WTC11 (cell line): ENCODE results near the gene CTPS2. TPM values are rescaled to one million over a fixed set of nuclear protein-coding genes. Genes with fewer than 3 reads are reported as not detected.
"Not testable (repeated sequence)": the region's sequence is repeated elsewhere in the genome, so short reads cannot be mapped to it uniquely, and the experiment has no call there.

Experiments used
- ATAC-seq: fragments of 200-7000 bp; cut with Tn5 transposase; 2 replicates; pipeline ENCODE4 v1.10.0; 2021; ENCODE audit warnings: mild to moderate bottlenecking, moderate library complexity
- CTCF ChIA-PET: fragments of 300-600 bp; sonication (Branson Sonifier 250); formaldehyde crosslinking; loops from one replicate; lab custom pipeline; 2021; ENCODE audit warnings: antibody characterized with exemption; lab: Charles Lee
- POLR2A ChIA-PET: fragments of 350-600 bp; sonication (Branson Sonifier 250); formaldehyde crosslinking; loops from one replicate; lab custom pipeline; 2021; ENCODE audit warnings: antibody characterized with exemption; lab: Charles Lee
- DNase-seq: peaks from one replicate; pipeline ENCODE4 v3.0.0; 2021; ENCODE audit warnings: low spot score
- H3K27ac Mint-ChIP-seq: 2 replicates; pipeline ENCODE4 v1.8.0; 2021; ENCODE audit warnings: mixed read lengths
- H3K27me3 Mint-ChIP-seq: 2 replicates; pipeline ENCODE4 v1.8.0; 2021; ENCODE audit warnings: low read depth, mild to moderate bottlenecking, moderate library complexity, mixed read lengths
- H3K36me3 Mint-ChIP-seq: 2 replicates; pipeline ENCODE4 v1.8.0; 2021; ENCODE audit warnings: mixed read lengths
- H3K4me1 Mint-ChIP-seq: 2 replicates; pipeline ENCODE4 v1.8.0; 2022; ENCODE audit warnings: mixed read lengths
- H3K4me3 Mint-ChIP-seq: 2 replicates; pipeline ENCODE4 v1.8.0; 2021; ENCODE audit warnings: mild to moderate bottlenecking, moderate library complexity, mixed read lengths
- H3K9me3 Mint-ChIP-seq: 2 replicates; pipeline ENCODE4 v1.8.0; 2021; ENCODE audit warnings: mixed read lengths
- CBFB ChIP-seq: sonication (generic); formaldehyde crosslinking; IDR thresholded peaks from 2 replicates; pipeline ENCODE4 v1.8.1; 2022; ENCODE audit warnings: mild to moderate bottlenecking, low read depth, missing genetic modification reagents
- ETV6 ChIP-seq: sonication (generic); formaldehyde crosslinking; IDR thresholded peaks from 2 replicates; pipeline ENCODE4 v1.8.1; 2022; ENCODE audit warnings: mild to moderate bottlenecking, missing genetic modification reagents
- FOXJ3 ChIP-seq: sonication (generic); formaldehyde crosslinking; IDR thresholded peaks from 2 replicates; pipeline ENCODE4 v1.9.0; 2021; ENCODE audit warnings: missing genetic modification reagents, mild to moderate bottlenecking, borderline replicate concordance
- HMGA2 ChIP-seq: fragments of 250-450 bp; sonication (Bioruptor Pico); IDR thresholded peaks from 2 replicates; pipeline ENCODE4 v1.4.0; 2021; ENCODE audit warnings: mild to moderate bottlenecking, moderate library complexity
- MXD4 ChIP-seq: fragments of 250-450 bp; sonication (Bioruptor Pico); IDR thresholded peaks from 2 replicates; pipeline ENCODE4 v1.8.0; 2021; ENCODE audit warnings: mild to moderate bottlenecking, moderate library complexity, borderline replicate concordance
- NFE2L1 ChIP-seq: sonication (generic); formaldehyde crosslinking; IDR thresholded peaks from 2 replicates; pipeline ENCODE4 v1.8.1; 2023; ENCODE audit warnings: missing genetic modification reagents
- NR1H2 ChIP-seq: sonication (generic); formaldehyde crosslinking; IDR thresholded peaks from 2 replicates; pipeline ENCODE4 v1.9.0; 2021; ENCODE audit warnings: mild to moderate bottlenecking, moderate library complexity, missing genetic modification reagents
- OVOL2 ChIP-seq: fragments of 250-450 bp; sonication (Bioruptor Pico); IDR thresholded peaks from 2 replicates; pipeline ENCODE4 v1.9.0; 2021; ENCODE audit warnings: mild to moderate bottlenecking, borderline replicate concordance
- RORB ChIP-seq: fragments of 250-450 bp; sonication (Bioruptor Pico); IDR thresholded peaks from 2 replicates; pipeline ENCODE4 v1.9.0; 2021; ENCODE audit warnings: mild to moderate bottlenecking
- SMAD3 ChIP-seq: sonication (generic); formaldehyde crosslinking; IDR thresholded peaks from 2 replicates; pipeline ENCODE4 v1.8.0; 2022; ENCODE audit warnings: missing genetic modification reagents, mild to moderate bottlenecking, borderline replicate concordance
- ZNF232 ChIP-seq: sonication (generic); formaldehyde crosslinking; IDR thresholded peaks from 2 replicates; pipeline ENCODE4 v1.8.0; 2022; ENCODE audit warnings: mild to moderate bottlenecking, missing genetic modification reagents
- total RNA-seq: library from RNA; stranded (reverse); gene quantifications from 3 replicates; pipeline ENCODE4 v1.2.3, GENCODE V29; 2021
- TF ChIP-seq, protein P1 (sequence below): sonication (generic); formaldehyde crosslinking; IDR thresholded peaks from 2 replicates; pipeline ENCODE4 v1.8.1; 2022; ENCODE audit warnings: mild to moderate bottlenecking, missing genetic modification reagents, moderate library complexity, borderline replicate concordance
- TF ChIP-seq, protein P2 (sequence below): sonication (generic); formaldehyde crosslinking; IDR thresholded peaks from 2 replicates; pipeline ENCODE4 v1.8.0; 2022; ENCODE audit warnings: missing genetic modification reagents
- TF ChIP-seq, protein P3 (sequence below): sonication (generic); formaldehyde crosslinking; IDR thresholded peaks from 2 replicates; pipeline ENCODE4 v1.8.1; 2023; ENCODE audit warnings: mild to moderate bottlenecking, missing genetic modification reagents
- TF ChIP-seq, protein P4 (sequence below): sonication (generic); formaldehyde crosslinking; IDR thresholded peaks from 2 replicates; pipeline ENCODE4 v1.8.0; 2022; ENCODE audit warnings: mild to moderate bottlenecking, missing genetic modification reagents
- TF ChIP-seq, protein P5 (sequence below): fragments of 250-450 bp; sonication (Bioruptor Pico); IDR thresholded peaks from 2 replicates; pipeline ENCODE4 v2.1.2; 2022; ENCODE audit warnings: mild to moderate bottlenecking, moderate library complexity

CTPS2 gene
- total RNA-seq, 1 experiment from 2014 or later: 23.2 TPM

DNA sequence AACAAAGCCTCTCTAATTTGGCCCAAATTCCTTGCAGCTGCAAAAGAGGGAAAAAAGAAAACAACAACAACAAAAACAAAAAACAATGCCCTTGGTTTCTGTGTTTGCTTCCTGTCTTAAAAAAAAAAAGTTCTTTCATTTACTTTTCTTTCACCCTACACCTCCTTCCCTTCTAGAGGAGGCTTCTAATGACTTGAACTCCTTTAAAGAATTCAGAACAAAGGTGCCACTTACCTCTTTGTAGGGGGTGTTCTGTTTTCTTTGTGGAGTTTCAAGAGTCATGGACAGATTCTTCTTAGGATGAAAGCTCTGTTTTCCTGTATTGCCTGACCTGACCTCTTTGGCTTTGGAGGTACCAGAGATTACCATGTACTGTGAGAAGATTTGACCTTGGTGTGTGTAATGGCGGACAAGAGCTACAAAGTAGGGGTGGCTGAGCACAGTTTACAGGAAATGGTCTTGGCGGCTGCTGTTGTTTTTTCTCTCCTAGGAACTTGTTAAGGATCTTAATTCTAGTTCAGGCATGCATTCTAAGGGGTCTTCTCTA, 134.9 kb downstream of the CTPS2 start (continued):
- TF ChIP-seq FOXJ3 (no peak), RORB (CRISPR knock-in tag) (no peak)
- TF ChIP-seq, protein P1, sequence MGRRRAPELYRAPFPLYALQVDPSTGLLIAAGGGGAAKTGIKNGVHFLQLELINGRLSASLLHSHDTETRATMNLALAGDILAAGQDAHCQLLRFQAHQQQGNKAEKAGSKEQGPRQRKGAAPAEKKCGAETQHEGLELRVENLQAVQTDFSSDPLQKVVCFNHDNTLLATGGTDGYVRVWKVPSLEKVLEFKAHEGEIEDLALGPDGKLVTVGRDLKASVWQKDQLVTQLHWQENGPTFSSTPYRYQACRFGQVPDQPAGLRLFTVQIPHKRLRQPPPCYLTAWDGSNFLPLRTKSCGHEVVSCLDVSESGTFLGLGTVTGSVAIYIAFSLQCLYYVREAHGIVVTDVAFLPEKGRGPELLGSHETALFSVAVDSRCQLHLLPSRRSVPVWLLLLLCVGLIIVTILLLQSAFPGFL (CRISPR knock-in tag): no peak

DNA sequence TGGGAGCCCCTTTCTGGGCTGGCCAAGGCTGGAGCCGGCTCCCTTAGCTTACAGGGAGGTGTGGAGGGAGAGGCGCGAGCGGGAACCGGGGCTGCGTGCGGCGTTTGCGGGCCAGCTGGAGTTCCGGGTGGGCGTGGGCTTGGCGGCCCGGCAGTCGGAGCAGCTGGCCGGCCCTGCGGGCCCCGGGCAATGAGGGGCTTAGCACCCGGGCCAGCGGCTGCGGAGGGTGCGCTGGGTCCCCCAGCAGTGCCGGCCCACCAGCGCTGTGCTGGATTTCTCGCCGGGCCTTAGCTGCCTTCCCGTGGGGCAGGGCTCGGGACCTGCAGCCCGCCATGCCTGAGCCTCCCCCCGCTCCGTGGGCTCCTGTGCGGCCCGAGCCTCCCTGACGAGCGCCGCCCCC, 137.1 kb downstream of the CTPS2 start:
- CTCF ChIA-PET, H3K27ac Mint-ChIP-seq, H3K9me3 Mint-ChIP-seq, H3K4me3 Mint-ChIP-seq, H3K27me3 Mint-ChIP-seq, POLR2A ChIA-PET, ATAC-seq, DNase-seq: not testable (repeated sequence)
- Mint-ChIP-seq H3K36me3 (peaks cover 16% of the 10 kb centered on the region), H3K4me1 (peaks cover 30% of the 10 kb centered on the region)

DNA sequence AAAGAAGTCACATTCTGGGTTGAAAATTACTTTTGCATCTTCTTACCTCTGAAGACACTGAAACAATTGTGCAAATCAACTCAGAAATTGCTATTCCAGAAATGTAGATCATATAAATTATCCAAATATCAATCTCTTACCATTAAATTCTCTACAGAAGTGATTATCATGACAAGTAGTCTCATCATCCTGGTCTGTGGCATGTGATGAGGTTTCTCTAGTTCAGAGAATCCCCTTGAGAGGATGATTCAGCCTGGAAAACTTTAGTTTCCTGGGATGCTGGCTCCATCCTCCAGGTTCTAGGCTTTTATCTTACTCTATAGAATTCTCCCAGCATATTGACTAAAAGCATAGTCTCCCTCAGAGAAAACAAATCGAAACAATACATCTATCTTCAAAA, 138.7 kb downstream of the CTPS2 start:
- DNase-seq: no peak
- H3K27ac Mint-ChIP-seq: no peak overlapping the region
- ChIA-PET CTCF (no interaction called here), POLR2A (no interaction called here)
- H3K4me1 Mint-ChIP-seq: peaks cover 25% of the 10 kb centered on the region
- ATAC-seq: no peak
- TF ChIP-seq NFE2L1 (CRISPR knock-in tag) (no peak), MXD4 (CRISPR knock-in tag) (no peak), NR1H2 (CRISPR knock-in tag) (no peak), SMAD3 (CRISPR knock-in tag) (no peak), OVOL2 (CRISPR knock-in tag) (no peak), ZNF232 (CRISPR knock-in tag) (no peak), CBFB (CRISPR knock-in tag) (no peak), ETV6 (CRISPR knock-in tag) (no peak), HMGA2 (CRISPR knock-in tag) (no peak)
- TF ChIP-seq, protein P2, sequence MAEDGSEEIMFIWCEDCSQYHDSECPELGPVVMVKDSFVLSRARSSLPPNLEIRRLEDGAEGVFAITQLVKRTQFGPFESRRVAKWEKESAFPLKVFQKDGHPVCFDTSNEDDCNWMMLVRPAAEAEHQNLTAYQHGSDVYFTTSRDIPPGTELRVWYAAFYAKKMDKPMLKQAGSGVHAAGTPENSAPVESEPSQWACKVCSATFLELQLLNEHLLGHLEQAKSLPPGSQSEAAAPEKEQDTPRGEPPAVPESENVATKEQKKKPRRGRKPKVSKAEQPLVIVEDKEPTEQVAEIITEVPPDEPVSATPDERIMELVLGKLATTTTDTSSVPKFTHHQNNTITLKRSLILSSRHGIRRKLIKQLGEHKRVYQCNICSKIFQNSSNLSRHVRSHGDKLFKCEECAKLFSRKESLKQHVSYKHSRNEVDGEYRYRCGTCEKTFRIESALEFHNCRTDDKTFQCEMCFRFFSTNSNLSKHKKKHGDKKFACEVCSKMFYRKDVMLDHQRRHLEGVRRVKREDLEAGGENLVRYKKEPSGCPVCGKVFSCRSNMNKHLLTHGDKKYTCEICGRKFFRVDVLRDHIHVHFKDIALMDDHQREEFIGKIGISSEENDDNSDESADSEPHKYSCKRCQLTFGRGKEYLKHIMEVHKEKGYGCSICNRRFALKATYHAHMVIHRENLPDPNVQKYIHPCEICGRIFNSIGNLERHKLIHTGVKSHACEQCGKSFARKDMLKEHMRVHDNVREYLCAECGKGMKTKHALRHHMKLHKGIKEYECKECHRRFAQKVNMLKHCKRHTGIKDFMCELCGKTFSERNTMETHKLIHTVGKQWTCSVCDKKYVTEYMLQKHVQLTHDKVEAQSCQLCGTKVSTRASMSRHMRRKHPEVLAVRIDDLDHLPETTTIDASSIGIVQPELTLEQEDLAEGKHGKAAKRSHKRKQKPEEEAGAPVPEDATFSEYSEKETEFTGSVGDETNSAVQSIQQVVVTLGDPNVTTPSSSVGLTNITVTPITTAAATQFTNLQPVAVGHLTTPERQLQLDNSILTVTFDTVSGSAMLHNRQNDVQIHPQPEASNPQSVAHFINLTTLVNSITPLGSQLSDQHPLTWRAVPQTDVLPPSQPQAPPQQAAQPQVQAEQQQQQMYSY (CRISPR knock-in tag): no peak
- TF ChIP-seq, protein P3, sequence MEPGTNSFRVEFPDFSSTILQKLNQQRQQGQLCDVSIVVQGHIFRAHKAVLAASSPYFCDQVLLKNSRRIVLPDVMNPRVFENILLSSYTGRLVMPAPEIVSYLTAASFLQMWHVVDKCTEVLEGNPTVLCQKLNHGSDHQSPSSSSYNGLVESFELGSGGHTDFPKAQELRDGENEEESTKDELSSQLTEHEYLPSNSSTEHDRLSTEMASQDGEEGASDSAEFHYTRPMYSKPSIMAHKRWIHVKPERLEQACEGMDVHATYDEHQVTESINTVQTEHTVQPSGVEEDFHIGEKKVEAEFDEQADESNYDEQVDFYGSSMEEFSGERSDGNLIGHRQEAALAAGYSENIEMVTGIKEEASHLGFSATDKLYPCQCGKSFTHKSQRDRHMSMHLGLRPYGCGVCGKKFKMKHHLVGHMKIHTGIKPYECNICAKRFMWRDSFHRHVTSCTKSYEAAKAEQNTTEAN (CRISPR knock-in tag): no peak
- TF ChIP-seq, protein P4, sequence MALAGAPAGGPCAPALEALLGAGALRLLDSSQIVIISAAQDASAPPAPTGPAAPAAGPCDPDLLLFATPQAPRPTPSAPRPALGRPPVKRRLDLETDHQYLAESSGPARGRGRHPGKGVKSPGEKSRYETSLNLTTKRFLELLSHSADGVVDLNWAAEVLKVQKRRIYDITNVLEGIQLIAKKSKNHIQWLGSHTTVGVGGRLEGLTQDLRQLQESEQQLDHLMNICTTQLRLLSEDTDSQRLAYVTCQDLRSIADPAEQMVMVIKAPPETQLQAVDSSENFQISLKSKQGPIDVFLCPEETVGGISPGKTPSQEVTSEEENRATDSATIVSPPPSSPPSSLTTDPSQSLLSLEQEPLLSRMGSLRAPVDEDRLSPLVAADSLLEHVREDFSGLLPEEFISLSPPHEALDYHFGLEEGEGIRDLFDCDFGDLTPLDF (CRISPR knock-in tag): no peak
- TF ChIP-seq, protein P5, sequence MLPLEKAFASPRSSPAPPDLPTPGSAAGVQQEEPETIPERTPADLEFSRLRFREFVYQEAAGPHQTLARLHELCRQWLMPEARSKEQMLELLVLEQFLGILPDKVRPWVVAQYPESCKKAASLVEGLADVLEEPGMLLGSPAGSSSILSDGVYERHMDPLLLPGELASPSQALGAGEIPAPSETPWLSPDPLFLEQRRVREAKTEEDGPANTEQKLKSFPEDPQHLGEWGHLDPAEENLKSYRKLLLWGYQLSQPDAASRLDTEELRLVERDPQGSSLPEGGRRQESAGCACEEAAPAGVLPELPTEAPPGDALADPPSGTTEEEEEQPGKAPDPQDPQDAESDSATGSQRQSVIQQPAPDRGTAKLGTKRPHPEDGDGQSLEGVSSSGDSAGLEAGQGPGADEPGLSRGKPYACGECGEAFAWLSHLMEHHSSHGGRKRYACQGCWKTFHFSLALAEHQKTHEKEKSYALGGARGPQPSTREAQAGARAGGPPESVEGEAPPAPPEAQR (CRISPR knock-in tag): no peak
- TF ChIP-seq, all 79 proteins: peak for 0
- Mint-ChIP-seq H3K27me3 (no peaks in the 10 kb centered on the region), H3K4me3 (no peak overlapping the region), H3K9me3 (peaks cover 8% of the 10 kb centered on the region), H3K36me3 (peaks cover 16% of the 10 kb centered on the region)
